DOHH2 (cell line): ENCODE results near the gene PCBP3.

Source experiments
- H3F3A ChIP-seq: fragments of 200-600 bp; sonication (generic), shearing (Covaris generic); 2 replicates; pipeline ENCODE4 v1.6.0; 2016; ENCODE audit warnings: antibody characterized with exemption, mild to moderate bottlenecking; ENCODE audit not compliant: control insufficient read depth, insufficient read depth
- H3K27ac ChIP-seq: fragments of 200-600 bp; sonication (generic); 2 replicates; pipeline ENCODE4 v1.5.1; 2014; ENCODE audit warnings: low read depth, mild to moderate bottlenecking, low read length, moderate library complexity
- H3K27me3 ChIP-seq: fragments of 200-600 bp; sonication (generic); 2 replicates; pipeline ENCODE4 v1.6.1; 2014; ENCODE audit warnings: mild to moderate bottlenecking, low read length, mixed read lengths; ENCODE audit not compliant: control insufficient read depth
- H3K36me3 ChIP-seq: fragments of 200-600 bp; sonication (generic); 2 replicates; pipeline ENCODE4 v1.6.1; 2014; ENCODE audit warnings: mild to moderate bottlenecking, low read length, moderate library complexity, mixed read lengths; ENCODE audit not compliant: control insufficient read depth
- H3K4me1 ChIP-seq: fragments of 200-600 bp; sonication (generic); 2 replicates; pipeline ENCODE4 v1.6.1; 2014; ENCODE audit warnings: mild to moderate bottlenecking, low read length, mixed read lengths; ENCODE audit not compliant: control insufficient read depth
- H3K4me2 ChIP-seq: fragments of 200-600 bp; sonication (generic); 2 replicates; pipeline ENCODE4 v1.6.0; 2014; ENCODE audit warnings: mild to moderate bottlenecking, low read length, moderate library complexity
- H3K4me3 ChIP-seq: fragments of 200-600 bp; sonication (generic); 2 replicates; pipeline ENCODE4 v1.5.1; 2014; ENCODE audit warnings: mild to moderate bottlenecking, low read length, mixed read lengths
- H3K79me2 ChIP-seq: fragments of 200-600 bp; sonication (generic); 2 replicates; pipeline ENCODE4 v1.6.1; 2014; ENCODE audit warnings: mild to moderate bottlenecking, low read length, mixed read lengths; ENCODE audit not compliant: control insufficient read depth
- H3K9me2 ChIP-seq: fragments of 200-600 bp; sonication (generic); replicated peaks from 2 replicates; pipeline ENCODE4 v1.6.1; 2014; ENCODE audit warnings: mild to moderate bottlenecking, low read length, mixed read lengths; ENCODE audit not compliant: control insufficient read depth
- H3K9me3 ChIP-seq: fragments of 200-600 bp; sonication (generic); 2 replicates; pipeline ENCODE4 v1.6.1; 2014; ENCODE audit warnings: antibody characterized with exemption, low read length, mixed read lengths; ENCODE audit not compliant: control insufficient read depth, insufficient read depth
- H4K20me1 ChIP-seq: fragments of 200-600 bp; sonication (generic); 2 replicates; pipeline ENCODE4 v1.6.0; 2014; ENCODE audit warnings: low read depth, mild to moderate bottlenecking, antibody characterized with exemption, low read length, moderate library complexity; ENCODE audit not compliant: control insufficient read depth, insufficient read depth
- CTCF ChIP-seq: fragments of 200-600 bp; sonication (generic); IDR thresholded peaks from one replicate; pipeline ENCODE4 v1.5.1; 2014; ENCODE audit warnings: antibody characterized with exemption, mild to moderate bottlenecking, low read depth, low read length; ENCODE audit not compliant: poor library complexity, severe bottlenecking
- EZH2phosphoT487 ChIP-seq: fragments of 200-600 bp; sonication (generic); IDR thresholded peaks from 2 replicates; pipeline ENCODE4 v1.6.1; 2017; ENCODE audit warnings: borderline replicate concordance, mild to moderate bottlenecking, antibody characterized with exemption, low read length, moderate library complexity, mixed read lengths

Gene PCBP3

GRCh38 chr21:45801989-45802388, 158.5 kb downstream of the PCBP3 start:
- H3K4me2 ChIP-seq: no peak overlapping the region
- H3K9me2 ChIP-seq: no peaks in the 10 kb centered on the region
- no peaks in the 10 kb centered on the region for H3K36me3 ChIP-seq
- H4K20me1 ChIP-seq: no peaks in the 10 kb centered on the region
- H3K9me3 ChIP-seq: peaks cover 7% of the 10 kb centered on the region; the same call in 1 of the 2 replicates
- no peak overlapping the region for H3K27ac ChIP-seq
- no peak for TF ChIP-seq CTCF
- H3K27me3 ChIP-seq: no peaks in the 10 kb centered on the region
- H3K79me2 ChIP-seq: no peaks in the 10 kb centered on the region
- H3F3A ChIP-seq: no peaks in the 10 kb centered on the region
- no peaks in the 10 kb centered on the region for H3K4me1 ChIP-seq
- H3K4me3 ChIP-seq: no peak overlapping the region

GRCh38 chr21:45802425-45802824, 158.9 kb downstream of the PCBP3 start:
- TF ChIP-seq EZH2phosphoT487 (no peak), CTCF (no peak)
- H3K4me2 ChIP-seq: no peak overlapping the region
- no peak overlapping the region for H3K4me3 ChIP-seq
- no peak overlapping the region for H3K27ac ChIP-seq
- no peaks in the 10 kb centered on the region for H3F3A ChIP-seq
- H3K9me3 ChIP-seq: peaks cover 4% of the 10 kb centered on the region; the same call in 1 of the 2 replicates
- no peaks in the 10 kb centered on the region for H3K79me2 ChIP-seq
- H3K9me2 ChIP-seq: no peaks in the 10 kb centered on the region
- no peaks in the 10 kb centered on the region for H3K36me3 ChIP-seq
- H4K20me1 ChIP-seq: no peaks in the 10 kb centered on the region
- H3K4me1 ChIP-seq: no peaks in the 10 kb centered on the region
- no peaks in the 10 kb centered on the region for H3K27me3 ChIP-seq

GRCh38 chr21:45802956-45803617, 159.6 kb downstream of the PCBP3 start:
- no peaks in the 10 kb centered on the region for H3F3A ChIP-seq
- no peaks in the 10 kb centered on the region for H3K9me3 ChIP-seq
- no peak overlapping the region for H3K27ac ChIP-seq
- H3K36me3 ChIP-seq: no peaks in the 10 kb centered on the region
- no peak overlapping the region for H3K4me2 ChIP-seq
- no peaks in the 10 kb centered on the region for H3K4me1 ChIP-seq
- H3K4me3 ChIP-seq: no peak overlapping the region
- no peaks in the 10 kb centered on the region for H3K9me2 ChIP-seq
- H4K20me1 ChIP-seq: no peaks in the 10 kb centered on the region
- no peaks in the 10 kb centered on the region for H3K79me2 ChIP-seq
- TF ChIP-seq CTCF: no peak
- no peaks in the 10 kb centered on the region for H3K27me3 ChIP-seq
